Activated naive CD8-positive, alpha-beta T cell treated with anti-CD3 and anti-CD28 coated beads, Interleukin-2, amount 50 U/mL, for 16 hours (primary cell): ENCODE results near the gene SCIMP.
A peak's percentile ranks its signal among the peaks of the same experiment; 100 is the strongest.
"Not testable (repeated sequence)": the region's sequence is repeated elsewhere in the genome, so short reads cannot be mapped to it uniquely, and the experiment has no call there.

Experiments
- DNase-seq: peaks from one replicate; pipeline ENCODE4 v3.0.0-alpha.2; 2020; ENCODE audit warnings: low read depth, low spot score

The SCIMP gene

GRCh38 chr17:5191541-5192417 is 42.9 kb downstream of the SCIMP start, which contains the start of gene ZNF594:
ZNF594 (minus strand) TSS chr17:5191868; CDS start chr17:5184256, 7,612 bp downstream.
- peak; percentile 96 for DNase-seq

DNA sequence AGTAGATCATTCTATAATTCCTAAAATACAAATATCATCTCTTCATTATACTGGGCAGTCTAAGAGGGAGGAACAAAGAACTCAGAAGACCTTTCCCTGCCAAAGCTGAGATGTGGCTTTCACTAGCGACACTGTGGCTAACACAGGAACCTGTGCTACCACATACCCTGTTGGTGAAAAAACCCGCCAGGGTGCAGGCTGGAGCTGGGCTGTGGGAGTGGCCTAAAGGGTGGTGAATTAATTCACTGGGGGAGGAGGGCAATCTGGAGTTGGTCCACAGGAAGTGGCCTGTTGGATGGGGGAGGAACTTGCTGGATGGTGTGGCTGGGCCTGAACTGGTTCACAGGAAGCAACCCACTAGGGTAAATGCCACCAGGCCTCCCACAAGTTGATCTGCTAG is 50.4 kb downstream of the SCIMP start:
- DNase-seq: no peak

GRCh38 chr17:5183410-5183793 is 51.3 kb downstream of the SCIMP start:
- DNase-seq: no peak

GRCh38 chr17:5182597-5183409 is 51.9 kb downstream of the SCIMP start:
- DNase-seq: no peak

- no peak for DNase-seq
Observed at GRCh38 chr17:5181509-5182305, 53.0 kb downstream of the SCIMP start.

GRCh38 chr17:5179003-5179402 is 55.7 kb downstream of the SCIMP start:
- DNase-seq: no peak

DNA sequence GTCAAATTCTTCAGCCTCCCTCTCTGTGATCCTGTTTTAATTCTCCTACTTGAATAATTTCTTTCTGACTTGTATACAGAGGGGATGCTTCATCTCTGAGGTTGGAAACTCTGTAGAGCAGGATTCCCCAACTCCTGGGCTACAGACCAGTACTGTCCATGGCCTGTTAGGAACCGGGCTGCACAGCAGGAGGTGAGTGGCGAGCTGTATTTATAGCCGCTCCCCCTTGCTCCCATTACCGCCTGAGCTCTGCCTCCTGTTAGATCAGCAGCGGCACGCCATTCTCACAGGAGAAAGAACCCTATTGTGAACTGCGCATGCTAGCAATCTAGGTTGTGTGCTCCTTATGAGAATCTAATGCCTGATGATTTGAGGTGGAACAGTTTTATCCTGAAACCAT is 59.6 kb downstream of the SCIMP start:
- not testable (repeated sequence) for DNase-seq

- DNase-seq: not testable (repeated sequence)
Observed at GRCh38 chr17:5165791-5166564, 68.7 kb downstream of the SCIMP start.

- DNase-seq: no peak
Observed at GRCh38 chr17:5164436-5164835, 70.2 kb downstream of the SCIMP start.

DNA sequence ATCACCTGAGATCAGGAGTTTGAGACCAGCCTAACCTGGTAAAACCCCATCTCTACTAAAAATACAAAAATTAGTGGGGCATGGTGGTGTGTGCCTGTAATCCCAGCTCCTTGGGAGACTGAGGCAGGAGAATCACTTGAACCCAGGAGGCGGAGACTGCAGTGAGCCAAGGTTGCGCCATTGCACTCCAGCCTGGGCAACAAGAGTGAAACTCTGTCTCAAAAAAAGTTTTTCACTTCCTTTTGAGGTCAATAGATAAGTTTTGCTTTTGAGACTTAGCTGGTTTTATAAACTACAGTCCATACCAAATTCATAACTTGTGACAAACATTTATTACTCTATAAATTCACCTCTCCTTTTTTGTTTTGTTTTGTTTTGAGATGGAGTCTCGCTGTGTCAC is 72.9 kb downstream of the SCIMP start:
- DNase-seq: not testable (repeated sequence)

- not testable (repeated sequence) for DNase-seq
Observed at GRCh38 chr17:5160702-5161101, 74.0 kb downstream of the SCIMP start.
